ENCODE data around the gene APOA5. TPM values are rescaled to one million over a fixed set of nuclear protein-coding genes. Genes with fewer than 3 reads are reported as not detected.

Gene APOA5
- total and polyA plus RNA-seq, 2 of the 13 experiments (the other 11 are each of a cell fraction or from before 2014, with no cell fraction given): 44.0 to 49.1 TPM

GRCh38 chr11:116778556-116778955 lies 13.1 kb downstream of the APOA5 start (continued):
- no peak for TF ChIP-seq ATRX (CRISPR knock-in tag; IDR thresholded peaks at IDR 0.05; ENCODE audit: borderline replicate concordance)
- no peak for TF ChIP-seq SALL1 (CRISPR knock-in tag; IDR thresholded peaks at IDR 0.05)
- no peak for TF ChIP-seq RARG (CRISPR knock-in tag; IDR thresholded peaks at IDR 0.05; ENCODE audit: low read depth)
- no peak for TF ChIP-seq HOXA3 (CRISPR knock-in tag; IDR thresholded peaks at IDR 0.05)
- no peak for TF ChIP-seq ZBTB8A (CRISPR knock-in tag; IDR thresholded peaks at IDR 0.05; ENCODE audit: borderline replicate concordance, low read depth)
- TF ChIP-seq ZNF354B (CRISPR knock-in tag; IDR thresholded peaks at IDR 0.05): no peak
- TF ChIP-seq UBTF (CRISPR knock-in tag; IDR thresholded peaks at IDR 0.05): no peak

GRCh38 chr11:116777056-116777455 lies 14.6 kb downstream of the APOA5 start:
- ATAC-seq: no peak
- in situ Hi-C loops (cut with HindIII; ENCODE audit: extremely low pct_ligation_motif_present, low pct_unique_long_range_greater_than_20kb): no loop called here
- POLR2A ChIA-PET: interaction anchor here (2.5 to 8.4 kb wide), 2 partner anchors 11 to 60 kb away, joined by 12 to 78 read pairs; partner anchors contain the start of genes APOA1, APOA5 and ZPR1
- peak; percentile 97 for TF ChIP-seq ZBTB33 (CRISPR knock-in tag; IDR thresholded peaks at IDR 0.05)
- 0 out of 2 replicates have a peak, but pooled peaks have one; percentile 30 for TF ChIP-seq CEBPB (IDR thresholded peaks at IDR 0.05; ENCODE audit: borderline replicate concordance, low read depth, low read length)
- TF ChIP-seq ZBTB46 (CRISPR knock-in tag; IDR thresholded peaks at IDR 0.05; ENCODE audit: borderline replicate concordance): no peak
- no peak for TF ChIP-seq ZNF546 (CRISPR knock-in tag; conservative IDR thresholded peaks at IDR 0.05)
- TF ChIP-seq ATF2 (CRISPR knock-in tag; IDR thresholded peaks at IDR 0.05): no peak
- no peak for TF ChIP-seq KDM6A (CRISPR knock-in tag; IDR thresholded peaks at IDR 0.05; ENCODE audit: low read depth)
- TF ChIP-seq PBX2 (CRISPR knock-in tag; IDR thresholded peaks at IDR 0.05): no peak

More at GRCh38 chr11:116777056-116777455, 14.6 kb downstream of the APOA5 start:
- Histone ChIP-seq H3K4me2 (ENCODE audit: low read depth, low read length) (no peak overlapping the region), H3K4me1 (ENCODE audit: insufficient read depth, low read length) (peaks cover 27% of the 10 kb centered on the region), H3K79me2 (ENCODE audit: insufficient read depth, low read length) (peaks cover 5% of the 10 kb centered on the region), H3K9ac (ENCODE audit: insufficient read depth, low read depth, low read length) (no peak overlapping the region), H3K27me3 (ENCODE audit: control insufficient read depth in 1 of 2, insufficient read depth in 2 of 2, low read length in 2 of 2) (no peaks in the 10 kb centered on the region), H2AFZ (ENCODE audit: low read length) (no peak overlapping the region), H3K36me3 (replicated peaks in 1 of 2; ENCODE audit: control insufficient read depth in 1 of 2, insufficient read depth in 2 of 2, low read length in 2 of 2) (peaks cover 20 to 39% of the 10 kb centered on the region in 2 experiments), H3K27ac (ENCODE audit: extremely low read length, insufficient read depth, low read length) (no peak overlapping the region), H4K20me1 (ENCODE audit: insufficient read depth, low read length) (no peaks in the 10 kb centered on the region), H3K9me3 (ENCODE audit: low read length) (no peaks in the 10 kb centered on the region), H3K4me3 (replicated peaks in 1 of 3; ENCODE audit: insufficient read depth in 1 of 3, low read depth in 2 of 3, low read length in 3 of 3) (no peak overlapping the region)
- CTCF ChIA-PET (ENCODE audit: low intra/inter-chr PET ratio, low total read pairs): no interaction called here
- DNase-seq (ENCODE audit: low spot score): no peak
- intact Hi-C loops (cut with micrococcal nuclease; ENCODE audit: unreplicated experiment): no loop called here
- no TSS peak for BruUV-seq (replicated peaks)
- no peak for FAIRE-seq
- 58% methylated on average over 2 of the region's 7 CpGs for WGBS (ENCODE audit: low lambda C conversion rate)

Data from HepG2 (cell line).